HepG2 (cell line): Measurements from ENCODE around the gene MSMP. TPM values are rescaled to one million over a fixed set of nuclear protein-coding genes. Genes with fewer than 3 reads are reported as not detected.

Source experiments
- ATF1 ChIP-seq: IDR thresholded peaks from 2 replicates; pipeline ENCODE4 v1.6.1; 2016; ENCODE audit warnings: mild to moderate bottlenecking, control low read depth
- ATF6 ChIP-seq: sonication (generic); formaldehyde crosslinking; conservative IDR thresholded peaks from 2 replicates; pipeline ENCODE4 v1.4.0; 2020; ENCODE audit warnings: missing genetic modification reagents
- CTCF ChIP-seq: sonication (generic); formaldehyde crosslinking; IDR thresholded peaks from 2 replicates; pipeline ENCODE4 v1.5.0; 2020; ENCODE audit warnings: mild to moderate bottlenecking, missing genetic modification reagents, moderate library complexity
- HDAC1 ChIP-seq: sonication (generic); formaldehyde crosslinking; IDR thresholded peaks from 2 replicates; pipeline ENCODE4 v1.5.1; 2020; ENCODE audit warnings: mild to moderate bottlenecking, missing genetic modification reagents
- TFDP1 ChIP-seq: IDR thresholded peaks from 2 replicates; pipeline ENCODE4 v1.6.1; 2016; ENCODE audit warnings: missing compliant biosample characterization, missing genetic modification reagents, borderline replicate concordance
- TIGD3 ChIP-seq: sonication (generic); formaldehyde crosslinking; IDR thresholded peaks from 2 replicates; pipeline ENCODE4 v1.5.1; 2020; ENCODE audit warnings: mild to moderate bottlenecking, missing genetic modification reagents, borderline replicate concordance
- ZNF17 ChIP-seq: sonication (generic); formaldehyde crosslinking; IDR thresholded peaks from 2 replicates; pipeline ENCODE4 v1.5.0; 2020; ENCODE audit warnings: mild to moderate bottlenecking, missing genetic modification reagents
- ZNF280B ChIP-seq: sonication (generic); formaldehyde crosslinking; IDR thresholded peaks from 2 replicates; pipeline ENCODE4 v1.5.0; 2020; ENCODE audit warnings: missing genetic modification reagents, mild to moderate bottlenecking, borderline replicate concordance
- ZNF572 ChIP-seq: sonication (generic); formaldehyde crosslinking; IDR thresholded peaks from 2 replicates; pipeline ENCODE4 v1.5.1; 2020; ENCODE audit warnings: mild to moderate bottlenecking, missing genetic modification reagents
- ZNF674 ChIP-seq: sonication (generic); formaldehyde crosslinking; IDR thresholded peaks from 2 replicates; pipeline ENCODE4 v1.5.0; 2020; ENCODE audit warnings: low read depth, mild to moderate bottlenecking, missing genetic modification reagents
- polyA plus RNA-seq, 8 experiments: library from polyadenylated mRNA; depleted of rRNA in 3 of 8; stranded (reverse) in 7 of 8; unstranded in 1 of 8; fragments of >200 nt; fragmentation: Illumina TruSeq in 4 of 8; extraction: Trizol in 4 of 8; gene quantifications; 2 replicates each; pipeline versions ENCODE4 v1.2.1 to v1.2.3, GENCODE V29; 2011 to 2016; ENCODE audit warnings: low read depth in 4 of 8, missing spikeins in 1 of 8, mixed read lengths in 1 of 8; ENCODE audit not compliant: insufficient read depth in 1 of 8
- total RNA-seq, 5 experiments: library from RNA; depleted of rRNA; stranded (reverse); fragments of >200 nt; fragmentation: Illumina TruSeq; extraction: Trizol; gene quantifications; 2 replicates each; pipeline ENCODE4 v1.2.3, GENCODE V29; 2016; ENCODE audit warnings: low read depth in 1 of 5
- TF ChIP-seq, protein P1 (sequence below): sonication (generic); formaldehyde crosslinking; IDR thresholded peaks from 2 replicates; pipeline ENCODE4 v1.4.0; 2020; ENCODE audit warnings: missing genetic modification reagents
- TF ChIP-seq, protein P2 (sequence below): sonication (generic); formaldehyde crosslinking; IDR thresholded peaks from 2 replicates; pipeline ENCODE4 v1.5.0; 2020; ENCODE audit warnings: missing genetic modification reagents
- TF ChIP-seq, protein P3 (sequence below): sonication (generic); formaldehyde crosslinking; IDR thresholded peaks from 2 replicates; pipeline ENCODE4 v1.4.0; 2020; ENCODE audit warnings: missing genetic modification reagents

Gene MSMP
- total and polyA plus RNA-seq, 2 of the 13 experiments (the other 11 are each of a cell fraction or from before 2014, with no cell fraction given) = 0.24 to 0.46 TPM

DNA sequence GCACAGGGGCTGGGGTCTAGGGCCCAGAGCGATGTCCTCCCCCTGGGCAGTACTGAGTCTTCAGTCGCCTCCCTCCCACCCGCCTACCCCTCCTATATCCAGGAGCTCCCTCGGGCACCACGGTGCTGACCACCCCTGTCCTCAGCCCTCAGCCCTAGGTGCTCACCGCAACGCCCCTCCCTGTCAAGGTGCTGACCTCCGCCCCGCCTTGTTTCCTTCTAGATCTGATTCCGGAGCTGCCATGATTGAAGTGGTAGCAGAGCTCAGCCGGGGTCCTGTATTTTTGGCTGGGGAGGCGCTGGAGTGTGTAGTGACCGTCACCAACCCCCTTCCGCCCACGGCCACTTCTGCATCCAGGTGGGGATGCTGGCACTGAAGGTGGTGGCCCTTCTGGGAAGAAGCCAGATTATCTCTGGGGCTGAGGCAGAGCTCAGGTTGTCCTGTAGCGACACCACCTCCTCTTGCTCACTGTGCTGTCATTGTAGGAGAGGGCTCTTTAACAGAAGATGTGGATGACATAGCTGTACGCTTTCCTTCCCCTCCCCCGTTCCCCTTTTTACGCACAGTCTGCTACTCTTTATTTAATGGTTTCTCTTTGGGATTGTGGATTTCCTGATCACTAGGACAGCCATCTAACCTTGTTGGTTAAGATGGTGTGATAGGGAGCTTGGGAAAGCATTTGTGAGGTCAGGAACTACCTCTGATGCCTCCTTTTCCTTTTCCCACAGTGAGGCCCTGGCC, 4.4 kb downstream of the MSMP start (continued):
- TF ChIP-seq, protein P1, sequence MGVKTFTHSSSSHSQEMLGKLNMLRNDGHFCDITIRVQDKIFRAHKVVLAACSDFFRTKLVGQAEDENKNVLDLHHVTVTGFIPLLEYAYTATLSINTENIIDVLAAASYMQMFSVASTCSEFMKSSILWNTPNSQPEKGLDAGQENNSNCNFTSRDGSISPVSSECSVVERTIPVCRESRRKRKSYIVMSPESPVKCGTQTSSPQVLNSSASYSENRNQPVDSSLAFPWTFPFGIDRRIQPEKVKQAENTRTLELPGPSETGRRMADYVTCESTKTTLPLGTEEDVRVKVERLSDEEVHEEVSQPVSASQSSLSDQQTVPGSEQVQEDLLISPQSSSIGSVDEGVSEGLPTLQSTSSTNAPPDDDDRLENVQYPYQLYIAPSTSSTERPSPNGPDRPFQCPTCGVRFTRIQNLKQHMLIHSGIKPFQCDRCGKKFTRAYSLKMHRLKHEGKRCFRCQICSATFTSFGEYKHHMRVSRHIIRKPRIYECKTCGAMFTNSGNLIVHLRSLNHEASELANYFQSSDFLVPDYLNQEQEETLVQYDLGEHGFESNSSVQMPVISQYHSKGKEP = no peak
- TF ChIP-seq ZNF572 (CRISPR knock-in tag) (no peak), CTCF (CRISPR knock-in tag) (peak; percentile 38; the same call in 1 of the 2 replicates), ATF1 (CRISPR knock-in tag) (no peak), TFDP1 (CRISPR knock-in tag) (no peak), HDAC1 (CRISPR knock-in tag) (no peak), ATF6 (CRISPR knock-in tag) (no peak), TIGD3 (CRISPR knock-in tag) (no peak), ZNF280B (CRISPR knock-in tag) (peak; percentile 72; the same call in 1 of the 2 replicates), ZNF674 (CRISPR knock-in tag) (no peak), ZNF17 (CRISPR knock-in tag) (no peak)
- TF ChIP-seq, protein P2, sequence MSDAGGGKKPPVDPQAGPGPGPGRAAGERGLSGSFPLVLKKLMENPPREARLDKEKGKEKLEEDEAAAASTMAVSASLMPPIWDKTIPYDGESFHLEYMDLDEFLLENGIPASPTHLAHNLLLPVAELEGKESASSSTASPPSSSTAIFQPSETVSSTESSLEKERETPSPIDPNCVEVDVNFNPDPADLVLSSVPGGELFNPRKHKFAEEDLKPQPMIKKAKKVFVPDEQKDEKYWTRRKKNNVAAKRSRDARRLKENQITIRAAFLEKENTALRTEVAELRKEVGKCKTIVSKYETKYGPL (CRISPR knock-in tag) = no peak
- TF ChIP-seq, protein P3, sequence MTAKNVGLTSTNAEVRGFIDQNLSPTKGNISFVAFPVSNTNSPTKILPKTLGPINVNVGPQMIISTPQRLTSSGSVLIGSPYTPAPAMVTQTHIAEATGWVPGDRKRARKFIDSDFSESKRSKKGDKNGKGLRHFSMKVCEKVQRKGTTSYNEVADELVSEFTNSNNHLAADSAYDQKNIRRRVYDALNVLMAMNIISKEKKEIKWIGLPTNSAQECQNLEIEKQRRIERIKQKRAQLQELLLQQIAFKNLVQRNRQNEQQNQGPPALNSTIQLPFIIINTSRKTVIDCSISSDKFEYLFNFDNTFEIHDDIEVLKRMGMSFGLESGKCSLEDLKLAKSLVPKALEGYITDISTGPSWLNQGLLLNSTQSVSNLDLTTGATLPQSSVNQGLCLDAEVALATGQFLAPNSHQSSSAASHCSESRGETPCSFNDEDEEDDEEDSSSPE (CRISPR knock-in tag) = no peak
